Measurements from ENCODE around the gene ZSWIM4.

ZSWIM4 gene

DNA sequence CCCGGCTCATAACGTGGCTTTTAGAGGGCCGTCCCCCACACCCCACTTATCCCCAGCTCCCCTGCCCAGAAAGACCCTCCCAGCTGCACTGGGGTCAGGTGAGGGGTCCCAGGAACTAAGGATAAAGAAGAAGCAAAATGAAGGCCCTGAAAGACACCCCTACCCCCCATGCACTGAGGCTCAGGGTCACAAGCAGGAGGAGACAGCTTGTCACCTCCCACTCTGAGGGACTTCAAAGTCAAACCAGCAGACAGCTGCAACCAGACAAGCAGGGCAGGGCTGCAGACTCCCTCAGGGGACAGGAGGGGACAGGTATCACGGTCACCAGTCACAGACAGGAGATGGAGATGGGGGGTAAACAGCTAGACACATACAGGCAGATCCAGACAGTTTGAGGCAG is 75.6 kb downstream of the ZSWIM4 start:
- no peak for DNase-seq (ENCODE audit: low read depth in 3 of 3, low spot score in 1 of 3)

DNA sequence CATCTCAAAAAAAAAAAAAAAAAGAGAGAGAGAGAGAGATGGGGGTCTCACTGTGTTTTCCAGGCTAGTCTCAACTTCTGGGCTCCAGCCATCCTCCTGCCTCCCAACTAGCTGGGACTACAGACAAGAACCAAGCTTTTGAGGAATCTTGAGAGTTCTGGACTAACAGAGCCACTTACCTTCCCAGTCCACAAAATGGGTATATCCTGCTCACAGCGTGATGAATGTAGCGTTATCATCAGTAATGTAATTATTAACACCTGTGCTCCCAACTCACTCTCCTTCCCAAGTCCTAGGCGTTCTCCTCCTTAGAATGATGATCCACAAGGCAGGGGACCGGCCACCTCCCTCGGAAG is 77.1 kb downstream of the ZSWIM4 start:
- DNase-seq (ENCODE audit: low read depth in 3 of 3, low spot score in 1 of 3) = no peak

- DNase-seq (ENCODE audit: low read depth in 3 of 3, low spot score in 1 of 3) = no peak
Measured at GRCh38 chr19:13872695-13873389, 77.6 kb downstream of the ZSWIM4 start.

- no peak for DNase-seq (ENCODE audit: low read depth in 3 of 3, low spot score in 1 of 3)
Measured at GRCh38 chr19:13873834-13874515, 78.7 kb downstream of the ZSWIM4 start.

- no peak for DNase-seq (ENCODE audit: low read depth in 3 of 3, low spot score in 1 of 3)
Measured at GRCh38 chr19:13875824-13876223, 80.6 kb downstream of the ZSWIM4 start.

DNA sequence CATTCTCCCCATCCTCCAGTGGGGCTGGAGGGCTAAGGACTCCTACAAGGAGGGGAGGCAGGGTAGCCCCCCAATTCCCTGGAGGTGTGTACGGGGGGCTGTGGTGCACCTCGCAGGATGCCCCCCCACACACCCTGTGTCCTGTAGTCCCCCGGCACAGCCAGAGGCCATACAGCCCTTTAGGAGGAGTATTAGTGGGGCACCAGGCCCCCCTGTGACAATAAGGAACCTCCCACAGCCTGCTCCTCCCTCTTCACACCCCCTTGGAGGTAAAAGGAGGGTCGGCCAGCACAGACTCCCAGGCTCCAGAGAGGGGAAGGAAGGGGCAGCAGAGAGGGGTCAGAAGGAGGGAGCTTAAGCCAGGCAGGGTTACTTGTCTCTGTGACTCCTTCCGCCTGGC is 81.6 kb downstream of the ZSWIM4 start, which contains the start of gene NANOS3:
Gene NANOS3, plus strand, starts transcription at position 301 of the 400 bp plus-strand sequence. CDS start 115 bp downstream, outside the sequence.
- no peak for DNase-seq (ENCODE audit: low read depth in 3 of 3, low spot score in 1 of 3)

- DNase-seq (ENCODE audit: low read depth in 3 of 3, low spot score in 1 of 3) = no peak
Measured at GRCh38 chr19:13877303-13877702, 82.1 kb downstream of the ZSWIM4 start.

- peak; percentile 95 to 99 (median 98) for DNase-seq (ENCODE audit: low read depth in 3 of 3, low spot score in 1 of 3)
Measured at GRCh38 chr19:13880059-13881043, 85.1 kb downstream of the ZSWIM4 start.

GRCh38 chr19:13881251-13881691 is 86.0 kb downstream of the ZSWIM4 start:
- no peak for DNase-seq (ENCODE audit: low read depth in 3 of 3, low spot score in 1 of 3)

Measured in stimulated activated CD4-positive, alpha-beta T cell treated with anti-CD3 and anti-CD28 coated beads, TNF-alpha, amount 100 ng/mL, for 1 hour (primary cell).